Measurements from ENCODE around the gene STUM. TPM values are rescaled to one million over a fixed set of nuclear protein-coding genes. Genes with fewer than 3 reads are reported as not detected.

STUM gene
- total RNA-seq, 1 experiment from 2014 or later, result 0.11 TPM

- peaks cover 51% of the 10 kb centered on the region for H3K27me3 Mint-ChIP-seq (ENCODE audit: low read depth)
- no CpG with 5 or more reads among the region's 21 CpGs for WGBS (ENCODE audit: extremely low coverage, insufficient read length, low lambda C conversion rate)
- no peak overlapping the region for H3K9ac ChIP-seq (ENCODE audit: extremely low read depth, insufficient read length, low read length)
Observed at GRCh38 chr1:226526801-226527595, 21.6 kb upstream of the STUM start.

More at GRCh38 chr1:226526801-226527595, 21.6 kb upstream of the STUM start:
- no peak for TF ChIP-seq CTCF (conservative IDR thresholded peaks at IDR 0.05)
- H3K9me3 ChIP-seq (ENCODE audit: control insufficient read depth, low read depth, low read length), result no peaks in the 10 kb centered on the region
- no peak overlapping the region for H2BK5ac ChIP-seq (ENCODE audit: insufficient read length, low read length)
- no peaks in the 10 kb centered on the region for H3K79me1 ChIP-seq (ENCODE audit: insufficient read depth, low read depth, low read length, poor library complexity, severe bottlenecking)
- peak overlapping the region; percentile 69 for H3K18ac ChIP-seq (ENCODE audit: insufficient read length, low read depth, low read length)
- no peaks in the 10 kb centered on the region for H3K4me1 ChIP-seq (ENCODE audit: insufficient read depth, low read length)
- H4K8ac ChIP-seq (replicated peaks; ENCODE audit: insufficient read length, low read depth, low read length), result no peak overlapping the region
- H2BK12ac ChIP-seq (ENCODE audit: insufficient read length, low read depth, low read length), result no peak overlapping the region
- H4K91ac ChIP-seq (ENCODE audit: insufficient read length, low read depth, low read length), result no peak overlapping the region
- H3K27me3 ChIP-seq (ENCODE audit: insufficient read depth, low read length), result no peaks in the 10 kb centered on the region
- Mint-ChIP-seq H3K36me3 (ENCODE audit: insufficient read depth in 1 of 3, low read depth in 3 of 3) (no peaks in the 10 kb centered on the region; a peak in 1 of 7 replicates), H3K4me3 (no peak overlapping the region), H3K9me3 (no peaks in the 10 kb centered on the region), H3K4me1 (peaks cover 6 to 13% of the 10 kb centered on the region in 2 experiments; a peak in 3 of 4 replicates), H3K27ac (0 out of 7 replicates have a peak overlapping the region, but pooled peaks of 1 of the 3 experiments have one; percentile 21)
- no peak overlapping the region for H3K27ac ChIP-seq (ENCODE audit: insufficient read length, low read depth, low read length)
- H3K14ac ChIP-seq (ENCODE audit: insufficient read depth, low read length), result peak overlapping the region; percentile 60; the same call in 1 of the 2 replicates
- no peak overlapping the region for H2BK120ac ChIP-seq (ENCODE audit: low read depth, low read length, poor library complexity, severe bottlenecking)
- H2AFZ ChIP-seq (ENCODE audit: low read length), result no peak overlapping the region
- H3T11ph ChIP-seq (ENCODE audit: low read length), result no peak overlapping the region
- no peak overlapping the region for H2AK5ac ChIP-seq (ENCODE audit: insufficient read length, low read length)
- no peaks in the 10 kb centered on the region for H4K20me1 ChIP-seq (ENCODE audit: control insufficient read depth, insufficient read depth, insufficient read length)
- H4K5ac ChIP-seq (ENCODE audit: insufficient read length, low read depth, low read length), result no peak overlapping the region
- DNase-seq, result peak; percentile 85
- no peak overlapping the region for H3K23ac ChIP-seq (ENCODE audit: insufficient read length, low read depth, low read length)
- no peaks in the 10 kb centered on the region for H3K79me2 ChIP-seq (ENCODE audit: insufficient read depth, low read length)
- H2BK20ac ChIP-seq (ENCODE audit: low read depth, low read length, poor library complexity, severe bottlenecking), result no peak overlapping the region
- H3K4me2 ChIP-seq (ENCODE audit: insufficient read depth, insufficient read length, low read length), result no peak overlapping the region
- no peak overlapping the region for H3K4ac ChIP-seq (ENCODE audit: low read depth, low read length)
- no peaks in the 10 kb centered on the region for H3K23me2 ChIP-seq (ENCODE audit: insufficient read length, low read depth, low read length, poor library complexity, severe bottlenecking)
- no peak overlapping the region for H3K56ac ChIP-seq (ENCODE audit: insufficient read length, low read depth, low read length)
- no peak overlapping the region for H2BK15ac ChIP-seq (ENCODE audit: low read depth, low read length)

All from H9 (cell line).